Stimulated activated CD8-positive, alpha-beta memory T cell treated with anti-CD3 and anti-CD28 coated beads, Interleukin-4, amount 100 ng/mL, for 48 hours (primary cell): ENCODE measurements around the gene NUP214.

Experiments used
- DNase-seq: peaks from one replicate; pipeline ENCODE4 v3.0.0-alpha.2; 2020

NUP214 gene

GRCh38 chr9:131125288-131126058 lies at the start of gene NUP214:
TSS of gene NUP214 (plus strand) at chr9:131125586. CDS start at chr9:131125705, 119 bp downstream.
- peak; percentile 100 for DNase-seq

DNA sequence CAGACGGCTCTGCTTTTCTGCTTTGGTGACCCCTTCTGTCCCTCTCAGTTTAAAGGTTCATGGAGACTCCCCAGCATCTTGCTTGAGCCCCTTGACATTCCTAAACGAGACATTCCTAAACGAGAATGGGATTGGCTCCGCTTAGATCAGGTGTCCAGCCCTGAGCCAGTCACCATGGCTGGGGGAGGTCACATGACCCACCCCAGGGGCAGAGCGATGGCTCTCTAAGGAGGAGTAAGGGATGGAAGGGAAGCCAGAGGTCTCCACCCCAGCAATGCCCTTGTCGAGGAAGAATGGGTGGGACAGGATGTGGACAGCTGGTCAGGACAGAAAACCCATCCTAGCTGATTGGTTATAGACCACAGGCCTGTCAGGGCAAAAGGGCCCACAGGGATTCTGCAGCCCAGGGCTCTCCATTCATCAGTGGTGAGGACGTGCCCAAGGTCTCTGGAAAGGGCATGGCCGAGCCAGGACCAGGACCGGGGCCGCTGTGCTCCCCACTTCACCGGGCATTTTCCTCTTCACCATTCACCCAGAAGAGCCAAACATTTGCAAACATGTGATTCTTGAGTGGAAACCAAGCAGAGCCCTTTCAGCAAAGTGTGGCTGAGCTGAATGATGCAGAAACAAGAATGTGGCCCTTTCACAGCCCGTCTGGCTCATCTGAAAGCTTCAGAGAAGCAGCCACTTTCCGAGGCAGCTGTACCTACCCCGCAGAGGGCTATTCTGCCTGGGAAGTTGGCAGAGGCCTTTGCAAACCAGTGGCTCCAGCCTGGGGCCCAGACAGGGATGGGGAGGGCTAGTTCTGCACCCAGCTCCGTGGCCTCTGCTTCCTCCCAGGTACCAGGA lies 48.8 kb upstream of the NUP214 start:
- DNase-seq = no peak

- DNase-seq = no peak
These were observed 46.7 kb upstream of the NUP214 start for GRCh38 chr9:131078427-131079366.

DNA sequence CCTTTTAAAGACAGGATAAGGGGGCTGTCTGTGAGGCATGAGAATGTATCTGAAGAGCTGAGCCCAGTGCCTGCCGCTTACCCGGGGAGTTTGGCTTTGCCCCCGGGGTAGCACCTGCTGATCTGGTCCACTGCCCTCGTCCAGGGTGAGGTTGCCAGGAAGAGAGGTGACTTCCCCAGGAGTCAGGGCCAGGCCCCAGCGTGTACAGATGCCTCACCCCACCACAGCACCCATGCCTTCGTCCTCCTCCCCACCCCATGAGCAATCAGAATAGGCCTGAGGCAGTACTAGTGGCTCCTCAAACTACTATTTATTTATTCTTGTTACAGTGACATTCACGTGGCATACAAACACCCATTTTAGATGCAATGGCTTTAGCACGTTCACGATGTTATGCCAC lies 44.8 kb upstream of the NUP214 start:
- no peak for DNase-seq

DNA sequence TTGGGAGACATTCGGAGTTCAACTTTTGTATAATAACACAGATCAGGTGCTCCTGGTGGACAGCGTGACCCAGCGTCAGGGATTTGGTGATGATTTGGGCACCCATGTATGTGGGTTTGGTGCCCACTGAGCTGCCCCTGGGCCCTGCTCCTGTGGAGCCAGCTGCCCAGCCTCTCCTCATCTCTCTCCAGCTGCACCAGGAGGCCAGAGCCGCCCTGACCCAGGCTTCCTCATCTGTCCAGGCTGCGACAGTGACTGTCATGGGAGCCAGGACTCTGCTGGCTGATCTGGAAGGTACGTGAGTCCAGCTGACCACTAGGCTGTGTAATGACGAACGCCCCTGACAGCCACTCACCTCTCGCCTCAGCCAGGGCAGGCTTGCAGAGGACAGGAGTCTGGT lies 43.5 kb upstream of the NUP214 start:
- no peak for DNase-seq

- no peak for DNase-seq
These were observed 42.4 kb upstream of the NUP214 start for GRCh38 chr9:131082774-131083512.

DNA sequence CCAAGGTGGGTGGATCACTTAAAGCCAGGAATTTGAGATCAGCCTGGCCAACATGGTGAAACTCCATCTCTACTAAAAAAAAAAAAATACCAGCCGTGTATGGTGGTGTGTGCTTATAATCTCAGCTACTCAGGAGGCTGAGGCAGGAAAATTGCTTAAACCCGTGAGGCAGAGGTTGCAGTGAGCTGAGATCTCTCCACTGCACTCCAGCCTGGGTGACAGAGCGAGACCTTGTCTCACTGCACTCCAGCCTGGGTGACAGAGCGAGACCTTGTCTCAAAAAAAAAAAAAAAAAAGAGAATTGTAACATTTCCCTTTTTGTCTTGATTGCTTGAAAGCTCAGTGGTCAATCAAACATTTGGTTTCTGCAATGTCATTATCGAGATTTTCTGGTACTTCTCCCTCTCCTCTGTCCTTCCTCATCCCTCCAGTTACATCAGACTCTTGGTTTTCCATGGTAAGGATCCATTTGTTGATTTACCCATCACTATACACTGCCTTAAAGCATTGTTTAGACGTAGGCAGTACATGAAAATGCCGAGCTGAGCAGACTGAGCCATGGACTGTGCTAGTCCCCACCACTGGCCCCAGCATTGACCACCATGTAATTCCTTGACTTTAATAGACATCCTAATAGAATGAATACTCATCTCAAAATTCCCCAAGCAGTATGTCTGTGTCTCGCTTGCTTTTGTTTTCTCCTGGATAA lies 40.6 kb upstream of the NUP214 start:
- DNase-seq = no peak

DNA sequence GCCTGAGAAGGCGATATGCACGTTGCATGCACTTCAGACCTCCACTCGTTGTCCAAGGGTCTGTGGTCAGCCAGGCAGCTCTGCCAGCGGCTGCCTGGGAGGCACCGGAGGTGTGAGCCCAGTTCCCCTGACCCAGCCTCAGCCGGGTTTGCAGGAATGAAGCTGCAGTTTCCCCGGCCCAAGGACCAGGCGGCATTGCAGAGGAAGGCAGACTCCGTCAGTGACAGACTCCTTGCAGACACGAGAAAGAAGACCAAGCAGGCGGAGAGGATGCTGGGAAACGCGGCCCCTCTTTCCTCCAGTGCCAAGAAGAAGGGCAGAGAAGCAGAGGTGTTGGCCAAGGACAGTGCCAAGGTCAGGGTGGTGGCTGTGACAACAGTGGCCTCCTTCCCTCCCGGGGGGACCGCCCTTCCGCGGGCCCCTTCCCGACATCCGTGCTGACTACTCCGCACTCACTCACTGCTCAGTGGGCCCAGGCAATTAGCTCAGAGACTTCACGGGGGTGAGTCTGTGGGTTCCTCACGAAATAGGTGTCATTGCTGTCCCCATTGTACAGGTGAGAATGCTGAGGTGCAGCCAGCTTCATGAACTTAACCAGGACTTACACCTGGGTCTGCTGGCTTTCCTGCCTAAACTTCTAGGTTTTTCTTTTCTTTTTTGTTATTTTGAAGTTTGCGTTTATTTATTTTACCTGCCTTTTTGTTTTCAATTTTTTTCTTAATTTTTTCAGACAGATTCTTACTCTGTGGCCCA lies 39.8 kb upstream of the NUP214 start:
- no peak for DNase-seq

- DNase-seq = no peak
These were observed 38.0 kb upstream of the NUP214 start for GRCh38 chr9:131087354-131087893.

DNA sequence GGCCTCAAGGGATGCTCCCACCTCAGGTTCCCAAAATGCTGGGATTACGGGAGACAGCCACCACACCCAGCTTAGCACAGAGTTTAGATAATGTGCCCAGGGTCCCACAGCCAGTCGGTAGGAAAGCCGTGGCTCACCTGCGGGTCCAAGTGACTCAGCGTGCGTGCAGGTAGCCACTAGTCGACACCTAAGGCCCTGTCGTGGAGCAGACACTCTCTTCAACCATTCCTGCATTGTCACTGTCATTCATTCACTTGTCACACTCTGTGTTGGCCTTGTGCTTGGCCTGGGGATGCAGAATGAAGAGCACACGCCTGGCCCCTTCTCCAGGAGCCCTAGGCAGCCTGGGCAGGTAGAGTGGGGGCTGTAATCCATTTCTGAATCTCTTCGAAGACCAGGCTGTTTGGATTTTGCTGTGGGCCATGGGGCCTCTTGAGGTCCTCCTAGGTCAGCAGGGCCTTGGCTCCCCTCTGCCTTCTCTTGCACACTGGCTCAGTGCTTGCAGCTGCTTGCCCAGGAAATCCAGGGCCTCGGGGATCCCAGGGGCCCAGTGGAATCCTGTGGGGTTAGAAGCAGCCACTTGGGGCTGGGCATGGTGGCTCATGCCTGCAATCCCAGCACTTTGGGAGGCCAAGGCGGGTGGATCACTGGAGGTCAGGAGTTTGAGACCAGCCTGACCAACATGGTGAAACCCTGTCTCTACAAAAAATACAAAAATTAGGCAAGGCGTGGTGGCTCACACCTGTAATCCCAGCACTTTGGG lies 35.2 kb upstream of the NUP214 start:
- no peak for DNase-seq

- no peak for DNase-seq
These were observed 33.9 kb upstream of the NUP214 start for GRCh38 chr9:131091352-131091992.

GRCh38 chr9:131092030-131092429 lies 33.4 kb upstream of the NUP214 start:
- no peak for DNase-seq

- no peak for DNase-seq
These were observed 32.6 kb upstream of the NUP214 start for GRCh38 chr9:131092548-131093440.

DNA sequence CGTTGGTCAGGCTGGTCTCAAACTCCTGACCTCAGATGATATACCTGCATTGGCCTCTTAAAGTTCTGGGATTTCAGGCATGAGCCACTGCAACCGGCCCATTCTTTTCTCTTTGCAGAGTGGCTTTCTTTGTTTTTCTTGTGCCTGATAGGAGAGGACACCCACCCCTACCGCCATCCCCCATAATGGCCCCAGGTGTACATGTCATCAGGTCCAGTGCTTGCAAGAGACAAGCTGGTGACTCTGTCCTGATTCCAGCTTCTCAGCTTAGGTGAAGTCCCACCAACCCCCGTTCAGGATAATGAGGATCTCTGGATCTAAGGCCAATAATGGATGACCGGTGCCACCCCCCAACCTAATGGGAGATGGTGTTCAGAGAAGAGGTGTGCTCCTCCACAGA lies 31.4 kb upstream of the NUP214 start:
- no peak for DNase-seq

GRCh38 chr9:131094622-131095021 lies 30.8 kb upstream of the NUP214 start:
- DNase-seq = no peak

DNA sequence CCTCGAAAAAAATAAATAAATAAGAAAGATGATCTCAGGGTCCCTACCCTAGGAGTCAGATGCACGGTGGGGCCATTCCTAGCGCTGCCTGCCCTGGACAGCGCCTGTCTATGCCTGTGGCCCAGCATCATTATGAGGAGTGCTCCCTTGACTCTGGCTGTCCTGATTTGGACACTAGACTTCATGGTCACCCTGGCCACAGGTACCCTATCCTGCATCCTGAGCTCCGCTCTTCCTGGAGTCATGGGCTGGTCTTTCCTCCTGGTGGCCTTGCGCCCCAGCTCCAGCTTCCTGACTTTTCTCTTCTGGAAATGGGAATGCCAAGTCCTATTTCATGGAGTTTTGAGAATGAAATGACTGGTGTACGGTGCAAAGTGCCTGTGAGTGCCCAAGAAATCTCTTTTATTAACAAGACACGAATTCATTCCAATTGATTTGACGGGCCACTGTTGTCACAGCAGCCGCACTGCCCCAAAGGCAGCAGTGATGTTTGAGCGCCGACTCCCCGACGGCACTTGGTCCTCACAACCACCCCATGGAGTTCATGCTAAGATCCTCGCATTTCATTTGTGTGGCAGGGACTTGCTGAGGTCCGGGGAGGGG lies 29.6 kb upstream of the NUP214 start:
- DNase-seq = no peak

GRCh38 chr9:131096269-131097125 lies 28.9 kb upstream of the NUP214 start, which contains the start of gene AIF1L:
TSS of gene AIF1L (plus strand) at chr9:131096531. CDS start at chr9:131096630, 99 bp downstream.
- peak; percentile 40 for DNase-seq
